HG02870 (cell line): ENCODE measurements around the gene ZNF761.
"Not testable (repeated sequence)": the region's sequence is repeated elsewhere in the genome, so short reads cannot be mapped to it uniquely, and the experiment has no call there.

Experiments used
- ATAC-seq: cut with Tn5 transposase; IDR thresholded peaks from one replicate; pipeline ENCODE4 v1.9.1; 2021; ENCODE audit warnings: mild to moderate bottlenecking, moderate library complexity; ENCODE audit not compliant: unreplicated experiment

ZNF761 gene

DNA sequence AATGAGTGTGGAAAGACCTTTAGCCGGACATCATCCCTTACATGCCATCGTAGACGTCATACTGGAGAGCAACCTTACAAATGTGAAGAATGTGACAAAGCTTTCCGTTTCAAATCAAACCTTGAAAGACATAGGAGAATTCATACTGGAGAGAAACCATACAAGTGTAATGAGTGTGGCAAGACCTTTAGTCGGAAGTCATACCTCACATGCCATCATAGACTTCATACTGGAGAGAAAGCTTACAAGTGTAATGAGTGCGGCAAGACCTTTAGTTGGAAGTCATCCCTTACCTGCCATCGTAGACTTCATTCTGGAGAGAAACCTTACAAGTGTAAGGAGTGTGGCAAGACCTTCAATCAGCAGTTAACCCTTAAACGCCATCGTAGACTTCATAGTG is 24.0 kb downstream of the ZNF761 start:
- no peak for ATAC-seq

- ATAC-seq, result not testable (repeated sequence)
Measured at GRCh38 chr19:53460131-53460721, 28.4 kb downstream of the ZNF761 start.

DNA sequence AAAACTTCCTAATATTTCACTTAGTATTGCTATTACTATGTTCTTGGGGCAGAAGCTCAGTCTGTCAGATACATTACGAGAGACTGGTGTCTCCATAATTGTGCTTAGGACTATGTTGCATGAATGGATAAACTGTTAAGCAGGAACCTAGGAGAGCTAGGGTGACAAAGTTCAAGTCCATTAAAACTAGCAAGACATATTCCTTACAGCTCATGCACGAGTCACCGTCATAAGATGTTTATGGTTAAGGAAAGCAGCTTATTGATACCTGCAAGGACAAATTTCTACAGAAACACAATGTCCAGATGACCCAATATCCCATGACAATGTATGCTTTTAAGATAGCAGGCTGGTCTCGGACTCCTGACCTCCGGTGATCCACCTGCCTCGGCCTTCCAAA is 30.1 kb downstream of the ZNF761 start:
- ATAC-seq, result no peak

DNA sequence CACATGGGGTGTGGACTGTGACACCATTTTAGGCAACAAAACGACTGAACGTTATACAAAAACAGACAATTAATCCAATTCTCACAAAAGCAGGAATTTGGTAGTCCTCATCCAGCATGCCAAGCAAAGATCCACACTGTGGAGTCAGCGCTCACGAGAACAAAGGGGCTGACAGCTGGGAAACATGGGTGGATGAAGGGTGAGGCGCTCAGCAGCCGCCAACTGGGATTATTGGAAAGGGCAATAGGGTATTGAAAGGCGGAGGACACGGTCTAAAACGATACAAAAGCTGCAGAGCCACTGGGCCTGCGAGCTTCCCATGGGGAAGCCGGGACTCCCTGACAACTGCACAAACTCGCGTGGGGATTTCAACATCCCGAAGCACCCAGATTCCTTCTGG is 31.1 kb downstream of the ZNF761 start:
- ATAC-seq, result no peak

DNA sequence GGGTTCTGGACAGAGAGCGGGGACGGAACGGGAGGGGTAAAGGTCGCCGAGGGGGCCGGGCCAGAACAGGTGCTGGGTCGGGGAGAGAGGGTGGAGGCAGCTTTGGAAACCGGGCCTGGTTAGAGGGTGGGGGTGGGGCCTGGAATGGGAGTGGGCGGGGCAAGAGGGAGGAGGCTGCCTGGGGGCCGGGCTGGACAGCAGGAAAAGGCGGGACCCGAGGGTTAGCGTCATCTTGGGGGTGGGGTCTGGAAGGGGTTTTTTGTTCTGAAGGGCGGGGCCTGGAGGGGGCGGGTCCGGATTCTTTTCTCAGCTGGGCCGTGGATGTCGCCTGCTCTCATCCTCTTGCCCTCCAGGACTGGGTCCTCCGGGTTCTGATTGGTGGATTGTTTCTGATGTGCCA is 31.5 kb downstream of the ZNF761 start:
- ATAC-seq, result no peak

- no peak for ATAC-seq
Measured at GRCh38 chr19:53466726-53467484, 35.1 kb downstream of the ZNF761 start.

GRCh38 chr19:53467485-53468262 is 35.9 kb downstream of the ZNF761 start, which contains the start of gene ZNF813:
Gene ZNF813, plus strand, starts transcription at chr19:53467733. Its CDS starts 16,090 bp downstream, at chr19:53483823.
- peak; percentile 85 for ATAC-seq

GRCh38 chr19:53468628-53469027 is 36.8 kb downstream of the ZNF761 start:
- not testable (repeated sequence) for ATAC-seq

DNA sequence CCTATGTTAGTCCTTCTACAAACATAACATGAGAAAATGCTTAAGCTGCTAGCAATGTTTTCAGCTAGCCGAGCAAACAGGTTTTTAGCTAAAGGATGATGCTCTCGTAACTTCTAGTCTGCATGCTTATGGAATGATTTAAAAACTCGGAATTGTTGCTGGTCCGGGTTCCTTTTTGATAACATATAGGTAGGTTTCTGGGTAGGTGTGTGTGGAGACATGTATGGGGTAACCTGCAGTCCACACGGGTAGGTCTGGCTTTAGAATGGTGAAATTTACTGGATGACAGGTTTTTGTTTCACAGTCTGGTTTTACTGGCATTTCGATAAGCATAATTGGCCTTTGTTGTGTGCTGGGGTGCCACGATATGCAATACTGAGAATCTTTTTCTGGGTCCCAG is 40.1 kb downstream of the ZNF761 start:
- no peak for ATAC-seq

GRCh38 chr19:53474832-53475231 is 43.0 kb downstream of the ZNF761 start:
- ATAC-seq, result not testable (repeated sequence)

- ATAC-seq, result not testable (repeated sequence)
Measured at GRCh38 chr19:53475470-53475869, 43.7 kb downstream of the ZNF761 start.

DNA sequence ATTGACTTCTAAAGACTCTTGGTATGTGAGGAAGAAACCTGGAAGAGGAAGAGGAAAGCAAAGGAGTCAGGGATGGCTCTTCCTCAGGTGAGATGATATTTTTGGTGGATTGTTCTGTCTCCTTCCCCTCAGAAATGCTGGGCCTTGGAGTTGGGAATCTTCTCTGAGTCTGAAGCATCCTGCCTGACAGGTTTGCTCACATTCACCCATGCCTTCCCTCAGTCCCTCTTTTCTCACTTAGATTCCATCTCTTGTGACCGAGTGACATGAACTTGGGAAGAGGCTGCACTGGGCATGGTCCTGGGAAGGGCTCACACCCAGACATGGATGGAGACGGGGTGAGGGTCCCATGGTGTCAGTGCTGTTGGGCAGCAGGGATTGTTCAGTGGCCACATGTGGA is 52.0 kb downstream of the ZNF761 start:
- ATAC-seq, result not testable (repeated sequence)

DNA sequence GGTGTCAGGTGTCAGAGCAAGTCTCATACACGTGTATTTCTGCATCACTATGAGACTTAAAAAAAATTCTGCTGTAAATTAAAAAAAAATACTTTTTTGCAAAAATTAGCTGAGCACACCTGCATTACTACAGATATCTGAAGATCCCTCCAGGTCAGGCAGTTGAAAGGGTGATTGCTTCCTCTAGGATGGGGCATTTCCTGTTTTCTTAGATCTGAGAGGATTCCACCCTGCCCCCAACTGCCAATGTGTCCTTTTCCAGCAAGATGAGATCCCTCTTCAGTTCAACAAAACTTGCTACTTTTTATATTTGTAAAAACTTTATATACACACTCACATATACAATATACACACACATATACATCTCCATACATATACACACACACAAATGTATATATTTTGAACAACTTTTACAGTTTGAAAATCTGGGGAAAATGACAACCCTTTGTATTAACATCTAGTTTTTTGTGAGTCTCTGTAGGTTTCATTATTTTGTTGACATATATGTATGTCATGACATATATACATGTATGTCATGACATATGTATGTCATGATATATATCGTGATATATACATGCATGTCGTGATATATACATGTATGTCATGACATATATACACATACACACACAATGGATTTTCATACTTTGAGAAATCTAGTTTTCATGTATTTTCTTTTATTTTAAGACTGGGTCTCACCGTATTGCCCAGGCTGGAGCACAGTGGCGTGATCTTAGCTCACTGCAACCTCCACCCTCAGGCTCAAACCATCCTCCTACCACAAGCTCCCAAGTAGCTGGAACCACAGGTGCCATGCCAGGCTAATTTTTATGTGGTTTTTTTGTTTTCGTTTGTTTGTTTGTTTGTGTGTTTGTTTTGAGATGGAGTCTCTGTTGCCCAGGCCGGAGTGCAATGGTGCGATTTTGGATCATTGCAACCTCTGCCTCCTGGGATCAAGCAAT is 53.5 kb downstream of the ZNF761 start:
- ATAC-seq, result no peak

GRCh38 chr19:53492153-53492552 is 60.4 kb downstream of the ZNF761 start:
- ATAC-seq, result no peak

DNA sequence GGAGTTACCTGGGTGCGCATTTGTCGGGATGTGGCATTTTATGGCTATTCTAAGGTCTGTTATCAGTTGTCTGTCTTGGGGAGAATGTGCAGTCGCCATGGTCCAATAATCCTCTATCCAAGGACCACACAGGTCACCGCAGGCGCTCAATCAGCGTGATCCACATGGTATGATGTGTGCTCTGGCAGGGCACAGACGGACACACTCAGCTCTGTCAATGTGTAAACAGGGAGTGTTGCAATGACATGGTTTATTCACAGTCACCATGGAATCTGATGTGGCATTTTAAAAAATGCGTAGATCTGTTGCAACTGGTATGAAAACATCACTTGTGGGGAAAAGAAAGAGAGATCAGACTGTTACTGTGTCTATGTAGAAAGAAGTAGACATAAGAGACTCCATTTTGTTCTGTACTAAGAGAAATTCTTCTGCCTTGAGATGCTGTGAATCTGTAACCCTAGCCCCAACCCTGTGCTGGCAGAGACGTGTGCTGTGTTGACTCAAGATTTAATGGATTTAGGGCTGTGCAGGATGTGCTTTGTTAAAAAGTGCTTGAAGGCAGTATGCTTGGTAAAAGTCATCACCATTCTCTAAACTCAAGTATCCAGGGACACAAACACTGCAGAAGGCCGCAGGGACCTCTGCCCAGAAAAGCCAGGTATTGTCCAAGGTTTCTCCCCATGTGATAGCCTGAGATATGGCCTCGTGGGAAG is 65.7 kb downstream of the ZNF761 start:
- not testable (repeated sequence) for ATAC-seq

- ATAC-seq, result not testable (repeated sequence)
Measured at GRCh38 chr19:53498024-53498395, 66.2 kb downstream of the ZNF761 start.

DNA sequence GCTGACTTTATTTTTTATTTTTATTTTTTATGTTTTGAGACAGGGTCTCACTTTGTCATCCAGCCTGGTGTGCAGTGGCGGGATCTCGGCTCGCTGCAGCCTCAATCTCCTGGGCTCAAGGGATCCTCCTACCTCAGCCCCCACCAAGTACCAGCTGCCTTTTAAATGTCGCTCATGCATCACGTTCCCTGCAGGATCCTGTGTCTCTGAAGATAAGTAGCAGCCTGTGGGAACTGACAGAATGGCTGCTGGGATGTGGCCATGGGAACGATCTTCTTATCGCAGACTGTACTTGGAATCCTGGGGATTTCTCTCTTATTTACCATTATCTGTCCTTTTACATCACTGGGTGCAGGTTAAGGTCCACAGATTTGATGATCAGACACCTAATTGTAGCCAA is 71.4 kb downstream of the ZNF761 start:
- ATAC-seq, result not testable (repeated sequence)

DNA sequence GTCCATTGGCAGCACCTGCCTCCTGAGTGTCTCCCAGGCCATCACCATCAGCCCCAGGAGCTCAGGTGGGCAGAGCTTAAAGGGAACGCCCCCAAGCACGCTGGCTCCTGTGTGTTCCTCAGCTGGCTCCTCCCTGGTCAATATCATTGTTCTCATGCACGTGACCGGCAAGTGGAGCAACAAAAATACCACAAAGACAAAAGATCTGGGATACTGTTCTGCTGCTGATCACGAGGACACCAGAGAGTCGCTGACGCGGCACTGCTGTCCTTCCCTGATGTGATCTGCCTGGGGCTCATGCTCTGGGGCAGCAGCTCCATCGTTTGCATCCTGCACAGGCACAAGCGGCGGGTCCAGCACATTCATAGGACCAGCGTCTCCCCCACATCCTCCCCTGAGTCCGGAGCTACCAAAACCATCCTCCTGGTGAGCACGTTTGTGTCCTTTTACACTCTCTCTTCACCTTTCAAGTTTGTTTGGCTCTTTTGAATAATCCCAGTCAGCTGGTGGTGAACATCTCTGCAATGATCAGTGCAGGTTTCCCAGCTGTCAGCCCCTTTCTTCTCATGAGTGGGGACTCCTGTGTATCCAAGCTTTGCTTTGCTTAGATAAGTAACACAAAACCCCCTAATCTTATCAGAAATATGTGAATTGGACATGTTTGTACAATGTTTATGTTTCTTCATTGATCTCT is 72.0 kb downstream of the ZNF761 start:
- ATAC-seq, result not testable (repeated sequence)

DNA sequence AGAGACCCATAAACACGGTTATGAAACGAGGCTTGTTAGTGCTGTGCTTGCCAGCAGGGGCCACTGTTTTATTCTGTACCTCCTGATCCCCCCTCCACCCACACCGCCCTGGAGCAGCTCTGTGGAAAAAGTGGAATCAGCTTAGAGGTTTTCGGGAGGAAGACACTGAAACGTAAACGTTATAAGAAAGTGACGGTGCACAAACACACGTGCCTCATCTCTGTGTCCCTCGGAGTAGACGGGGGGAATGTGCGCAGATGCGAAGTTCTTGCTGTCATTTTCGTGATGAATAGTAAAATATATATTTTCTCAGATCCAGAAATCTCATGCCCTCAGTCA is 72.5 kb downstream of the ZNF761 start:
- ATAC-seq, result not testable (repeated sequence)
